LNCaP clone FGC (cell line): ENCODE measurements around the gene CA7.

Experiments
- DNase-seq: peaks from one replicate; pipeline ENCODE4 v3.0.0-alpha.2; 2011; ENCODE audit warnings: low read depth
- H3K4me3 ChIP-seq: 2 replicates; pipeline ENCODE4 v1.5.1; 2011; ENCODE audit warnings: mild to moderate bottlenecking, low read depth, low read length, control low read depth
- CTCF ChIP-seq: IDR thresholded peaks from 2 replicates; pipeline ENCODE4 v1.5.1; 2012; ENCODE audit warnings: mild to moderate bottlenecking; ENCODE audit not compliant: control insufficient read depth, insufficient read depth; ENCODE audit errors: extremely low read depth

CA7 gene

GRCh38 chr16:66849549-66849948, 5.3 kb downstream of the CA7 start:
- no peak overlapping the region for H3K4me3 ChIP-seq
- TF ChIP-seq CTCF, result no peak
- no peak for DNase-seq

- no peak for DNase-seq
- no peak for TF ChIP-seq CTCF
- no peak overlapping the region for H3K4me3 ChIP-seq
Measured at GRCh38 chr16:66850115-66850815, 6.1 kb downstream of the CA7 start.

GRCh38 chr16:66851166-66851964, 7.2 kb downstream of the CA7 start:
- no peak for TF ChIP-seq CTCF
- H3K4me3 ChIP-seq, result no peak overlapping the region
- no peak for DNase-seq

- TF ChIP-seq CTCF, result no peak
- DNase-seq, result no peak
- no peak overlapping the region for H3K4me3 ChIP-seq
Measured at GRCh38 chr16:66853261-66854139, 9.3 kb downstream of the CA7 start.

- DNase-seq, result no peak
- TF ChIP-seq CTCF, result no peak
- no peak overlapping the region for H3K4me3 ChIP-seq
Measured at GRCh38 chr16:66856184-66856730, 12.0 kb downstream of the CA7 start.

- no peak for TF ChIP-seq CTCF
- DNase-seq, result no peak
- H3K4me3 ChIP-seq, result no peak overlapping the region
Measured at GRCh38 chr16:66856801-66857200, 12.6 kb downstream of the CA7 start.
